Measurements from ENCODE around the gene EIF4B.

EIF4B gene

GRCh38 chr12:53070877-53071492, 64.7 kb downstream of the EIF4B start:
- DNase-seq (ENCODE audit: low spot score): no peak

- peak; percentile 89 for DNase-seq (ENCODE audit: low spot score)
These were observed 65.6 kb downstream of the EIF4B start for GRCh38 chr12:53071591-53072551.

- peak; percentile 66 for DNase-seq (ENCODE audit: low spot score)
These were observed 67.6 kb downstream of the EIF4B start for GRCh38 chr12:53073881-53074280.

GRCh38 chr12:53074283-53074998, 68.2 kb downstream of the EIF4B start:
- DNase-seq (ENCODE audit: low spot score): no peak

GRCh38 chr12:53074999-53075370, 68.7 kb downstream of the EIF4B start:
- DNase-seq (ENCODE audit: low spot score): no peak

- DNase-seq (ENCODE audit: low spot score): no peak
These were observed 70.2 kb downstream of the EIF4B start for GRCh38 chr12:53076461-53076860.

GRCh38 chr12:53077030-53077429, 70.8 kb downstream of the EIF4B start:
- no peak for DNase-seq (ENCODE audit: low spot score)

GRCh38 chr12:53078425-53079225, 72.4 kb downstream of the EIF4B start:
- DNase-seq (ENCODE audit: low spot score): no peak

- DNase-seq (ENCODE audit: low spot score): peak; percentile 99
These were observed 73.2 kb downstream of the EIF4B start, which contains the start of gene SPRYD3 for GRCh38 chr12:53079226-53080117. Gene SPRYD3 (minus strand): TSS chr12:53079390. CDS start chr12:53079333, 57 bp downstream.

- DNase-seq (ENCODE audit: low spot score): no peak
These were observed 76.5 kb downstream of the EIF4B start for GRCh38 chr12:53082637-53083175.

- no peak for DNase-seq (ENCODE audit: low spot score)
These were observed 80.1 kb downstream of the EIF4B start for GRCh38 chr12:53086361-53086760.

- DNase-seq (ENCODE audit: low spot score): no peak
These were observed 83.8 kb downstream of the EIF4B start for GRCh38 chr12:53090105-53090504.

- DNase-seq (ENCODE audit: low spot score): no peak
These were observed 84.3 kb downstream of the EIF4B start for GRCh38 chr12:53090554-53090953.

GRCh38 chr12:53091756-53092155, 85.5 kb downstream of the EIF4B start:
- no peak for DNase-seq (ENCODE audit: low spot score)
